HG02798 (cell line): ENCODE measurements around the gene IGFL4.
"Not testable (repeated sequence)": the region's sequence is repeated elsewhere in the genome, so short reads cannot be mapped to it uniquely, and the experiment has no call there.

ENCODE experiments used
- ATAC-seq: cut with Tn5 transposase; IDR thresholded peaks from one replicate; pipeline ENCODE4 v1.9.1; 2021; ENCODE audit warnings: mild to moderate bottlenecking; ENCODE audit not compliant: unreplicated experiment, poor library complexity

IGFL4 gene

GRCh38 chr19:46040952-46041500 lies at the start of gene IGFL4:
Gene IGFL4 (minus strand): TSS chr19:46041002. CDS start chr19:46040962, 40 bp downstream.
- ATAC-seq: no peak

GRCh38 chr19:46090444-46090843 lies 49.6 kb upstream of the IGFL4 start:
- ATAC-seq: no peak

- ATAC-seq: no peak
Observed at GRCh38 chr19:46089432-46089831, 48.6 kb upstream of the IGFL4 start.

GRCh38 chr19:46088101-46088500 lies 47.3 kb upstream of the IGFL4 start:
- ATAC-seq: no peak

- no peak for ATAC-seq
Observed at GRCh38 chr19:46085888-46086287, 45.1 kb upstream of the IGFL4 start.

GRCh38 chr19:46082728-46083050 lies 41.9 kb upstream of the IGFL4 start:
- no peak for ATAC-seq

- ATAC-seq: no peak
Observed at GRCh38 chr19:46081928-46082727, 41.3 kb upstream of the IGFL4 start.

DNA sequence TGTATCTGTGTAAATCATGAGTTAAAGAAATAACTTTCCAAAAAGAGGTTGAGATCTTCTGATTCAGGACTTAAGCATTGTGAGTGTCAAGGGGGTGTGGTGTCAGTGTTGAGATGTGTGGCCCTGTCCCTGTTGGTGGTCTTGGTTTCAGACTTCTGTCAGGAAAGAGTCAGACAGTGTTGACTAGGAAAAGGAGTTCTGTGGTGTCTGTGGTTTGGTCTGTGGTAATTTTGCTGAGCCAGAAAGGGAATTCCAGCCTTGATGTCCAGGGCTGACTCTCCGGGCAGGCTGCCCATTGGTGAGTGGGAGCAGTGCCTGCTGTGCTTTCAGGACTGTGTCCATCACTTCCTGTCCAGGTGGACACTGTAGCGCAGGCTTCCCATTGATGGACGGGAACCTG lies 39.8 kb upstream of the IGFL4 start:
- ATAC-seq: no peak

DNA sequence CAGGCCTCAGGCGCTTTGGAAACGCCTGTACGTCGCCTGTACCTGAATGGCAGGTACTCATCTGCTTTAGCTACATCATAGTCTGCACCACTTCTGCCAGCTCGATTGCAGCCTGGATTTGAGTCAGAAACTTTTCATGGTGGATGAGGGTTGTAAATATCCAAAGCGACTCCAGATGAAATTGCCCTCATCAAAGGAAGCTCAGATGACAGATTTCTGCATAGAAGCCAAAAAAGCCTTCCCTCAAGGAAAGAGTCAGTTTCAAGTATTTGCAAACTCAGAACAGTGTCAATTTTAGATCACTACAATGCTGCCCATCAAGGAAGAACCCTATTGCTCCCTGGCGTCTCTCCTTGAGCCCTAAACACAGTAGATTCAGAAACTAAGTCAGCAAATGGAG lies 38.8 kb upstream of the IGFL4 start:
- no peak for ATAC-seq

GRCh38 chr19:46078573-46079332 lies 38.0 kb upstream of the IGFL4 start:
- ATAC-seq: not testable (repeated sequence)

DNA sequence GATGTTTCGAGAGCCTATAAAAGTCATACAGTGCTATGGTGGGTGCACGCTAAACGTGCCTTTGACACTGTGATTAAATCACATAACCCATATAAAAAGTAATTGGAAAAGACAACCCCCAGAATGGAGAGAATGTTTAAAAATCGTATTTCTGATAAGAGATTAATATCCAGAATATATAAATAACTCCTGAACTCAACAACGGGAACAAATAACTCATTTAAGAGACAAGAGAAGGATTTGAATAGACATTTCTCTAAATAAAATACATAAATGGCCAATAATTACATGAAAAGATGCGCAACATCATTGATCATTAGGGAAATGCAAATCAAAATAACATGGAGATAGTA lies 37.0 kb upstream of the IGFL4 start:
- ATAC-seq: no peak

DNA sequence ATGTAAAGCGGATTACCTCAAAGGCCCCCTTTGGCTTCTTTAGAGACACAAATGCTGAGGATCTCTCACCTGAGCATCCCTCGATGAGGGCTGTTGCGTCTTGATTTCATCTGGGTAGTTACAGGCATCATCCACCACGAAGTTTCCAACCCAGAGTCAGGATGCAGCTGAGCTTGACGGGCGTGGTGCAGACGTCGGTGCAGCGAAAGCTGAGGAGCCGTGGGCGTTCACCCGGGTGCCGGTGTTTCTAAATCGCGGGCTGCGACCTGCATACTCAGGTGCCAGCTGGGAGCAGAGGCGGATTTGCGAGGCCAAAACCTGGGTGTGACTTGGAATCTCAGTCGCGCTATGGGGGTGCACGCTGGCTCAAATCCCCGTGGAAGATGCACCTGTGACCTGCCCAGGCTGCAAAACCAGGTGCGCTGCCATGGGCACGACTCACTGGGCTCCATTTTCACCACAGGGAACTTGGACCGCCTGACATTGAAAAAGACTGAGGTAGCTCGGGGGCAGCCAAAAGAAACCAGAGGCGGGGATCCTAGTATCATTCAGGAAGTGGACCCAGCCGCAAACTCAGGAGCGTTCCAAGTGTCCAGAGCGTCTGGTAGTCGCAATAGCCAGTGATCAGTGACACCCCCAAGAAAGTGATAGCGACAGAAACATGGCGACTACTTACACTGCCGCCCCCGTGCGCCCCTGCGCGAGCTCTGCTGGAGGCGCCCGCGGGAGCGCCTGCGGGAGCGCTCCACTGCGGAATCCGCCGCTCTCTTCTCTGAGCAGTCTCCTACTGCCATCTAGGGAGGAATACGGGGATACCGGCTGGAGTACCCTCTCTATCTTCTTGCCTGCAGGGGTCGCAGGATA lies 36.4 kb upstream of the IGFL4 start:
- ATAC-seq: no peak

DNA sequence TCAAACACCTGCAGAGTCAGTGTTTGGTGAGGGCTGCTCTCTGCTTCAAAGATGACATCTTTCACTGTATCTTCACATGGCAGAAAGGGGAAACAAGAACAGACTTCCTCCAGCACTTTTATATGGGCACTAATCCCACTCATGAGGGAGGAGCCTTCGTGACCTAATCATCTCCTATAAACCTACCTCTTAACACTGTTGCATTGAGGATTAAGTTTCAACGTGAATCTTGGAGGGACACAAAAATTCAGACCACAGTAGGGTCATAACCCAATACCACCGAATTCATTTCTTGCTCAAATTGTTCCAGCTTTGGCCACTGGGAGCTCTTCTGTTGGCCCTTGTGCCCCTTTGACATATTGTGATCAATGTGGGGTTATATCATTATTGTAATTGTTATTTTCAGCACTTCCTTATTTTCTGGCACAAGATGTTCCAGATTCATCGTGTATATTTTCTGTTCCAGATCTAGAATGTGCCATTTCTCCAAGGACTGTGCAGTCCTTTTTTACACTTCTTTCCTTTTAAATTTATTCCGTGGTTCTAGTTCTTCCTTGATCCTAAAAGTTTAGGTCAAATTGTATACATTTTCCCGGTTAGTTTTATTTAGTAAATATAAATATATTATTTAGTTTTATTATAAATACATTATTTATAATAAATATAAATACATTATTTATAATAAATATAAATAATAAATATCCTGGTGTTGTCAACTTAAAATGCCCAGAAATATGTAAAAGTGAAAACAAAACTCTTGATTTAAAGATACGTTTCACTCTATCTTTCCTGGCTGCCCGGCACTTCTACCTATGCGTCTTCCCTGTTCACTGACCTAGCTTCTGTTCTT lies 35.5 kb upstream of the IGFL4 start:
- no peak for ATAC-seq

GRCh38 chr19:46073268-46073922 lies 32.6 kb upstream of the IGFL4 start:
- ATAC-seq: no peak

DNA sequence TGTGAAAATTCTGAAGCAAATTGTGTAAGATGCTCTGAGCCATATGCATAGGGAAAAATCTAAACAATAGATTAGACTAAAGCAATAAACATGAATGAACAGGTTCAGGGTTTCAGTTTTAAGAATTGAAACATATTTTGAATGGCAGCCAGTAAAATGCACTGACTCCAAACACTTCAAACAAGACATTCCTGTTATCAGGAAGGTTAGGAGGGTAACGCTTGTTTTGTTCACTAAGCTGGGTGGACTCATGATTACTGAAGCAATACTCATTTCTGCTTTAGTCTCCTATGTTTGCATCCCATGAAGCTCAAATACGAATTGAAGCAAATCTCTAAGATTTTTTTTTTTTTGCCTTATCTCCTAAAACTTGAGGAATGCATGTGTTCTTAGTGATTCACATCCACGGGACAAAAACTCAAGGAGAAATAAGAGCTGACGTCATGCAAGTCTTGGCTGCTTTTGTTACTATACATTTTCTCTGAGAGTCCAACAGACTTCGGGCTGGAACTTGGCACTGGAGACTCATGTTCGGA lies 29.1 kb upstream of the IGFL4 start:
- ATAC-seq: no peak

DNA sequence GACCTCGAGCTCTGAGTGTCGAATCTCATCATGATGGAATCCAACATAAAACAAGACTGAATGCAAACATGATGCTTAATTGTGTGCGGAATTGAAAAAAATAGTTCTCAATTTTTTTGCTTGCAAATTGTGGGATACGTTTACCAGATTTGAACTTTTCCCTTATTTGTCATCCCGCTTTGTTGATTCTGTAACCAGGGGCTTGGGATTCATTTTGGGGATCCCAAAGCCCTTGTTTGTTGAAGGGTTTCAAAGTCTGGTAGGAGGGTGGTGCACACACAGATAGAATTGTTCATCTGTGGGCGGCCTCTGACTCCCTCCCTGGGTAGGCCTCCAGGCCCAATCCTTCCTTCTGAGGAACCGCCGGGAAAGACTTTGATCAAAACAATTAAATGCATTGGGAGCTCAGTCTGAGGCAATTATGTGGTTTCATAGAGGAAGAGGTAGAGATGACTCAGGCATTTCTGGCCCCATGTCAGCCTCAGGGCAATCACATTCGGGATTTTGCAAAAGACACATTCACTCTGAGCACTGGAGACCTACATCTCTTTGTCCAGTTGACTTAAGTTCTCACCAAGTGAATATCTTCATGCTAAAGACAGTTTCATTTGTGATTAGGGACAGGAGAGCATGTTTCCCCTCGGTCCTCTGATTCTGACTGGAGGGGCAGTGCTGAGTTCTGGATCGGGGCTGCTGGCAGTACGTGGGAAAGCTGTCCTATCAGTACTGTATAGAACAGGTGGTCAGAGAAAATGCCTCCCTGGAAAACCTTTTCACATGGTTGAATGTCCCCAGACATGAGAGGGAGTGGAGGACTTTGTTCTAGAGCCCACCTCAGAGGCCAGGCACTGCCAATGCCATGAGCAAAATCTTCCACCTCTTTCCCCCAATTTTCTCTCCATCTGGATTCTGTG lies 27.8 kb upstream of the IGFL4 start:
- no peak for ATAC-seq

DNA sequence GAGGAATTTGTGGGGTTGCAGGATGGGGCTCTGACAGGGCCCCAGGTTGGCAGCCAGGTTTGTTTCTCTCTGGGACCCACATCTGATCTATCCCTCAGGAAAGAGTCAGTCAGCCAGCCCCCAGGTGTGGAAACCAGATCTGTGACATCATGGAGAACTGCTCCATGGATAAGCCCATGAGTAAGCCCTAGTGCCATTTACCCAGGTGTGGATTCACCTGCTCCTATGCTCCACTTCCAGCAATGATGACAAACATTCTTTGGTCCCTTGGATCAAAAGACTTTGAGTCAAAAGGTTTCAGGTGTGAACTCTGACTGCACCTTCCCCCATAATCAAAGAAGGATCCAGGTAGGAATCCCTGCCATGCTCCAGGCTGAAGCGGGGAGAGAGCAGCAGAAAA lies 26.9 kb upstream of the IGFL4 start:
- no peak for ATAC-seq

DNA sequence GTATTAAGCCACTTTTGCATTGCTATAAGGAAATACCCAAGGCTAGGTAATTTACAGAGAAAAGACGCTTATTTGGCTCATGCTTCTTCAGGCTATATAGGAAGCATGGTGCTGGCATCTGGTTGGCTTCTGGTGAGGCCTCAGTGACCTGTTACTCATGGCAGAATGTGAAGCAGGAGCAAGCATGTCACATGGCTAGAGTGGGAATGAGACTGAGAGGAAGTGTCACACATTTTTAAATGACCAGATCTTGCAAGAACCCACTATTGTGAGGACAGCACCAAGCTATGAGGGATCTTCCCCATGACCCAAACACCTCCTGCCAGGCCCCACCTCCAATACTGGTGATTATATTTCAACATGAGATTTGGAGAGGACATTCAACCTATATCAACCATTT lies 25.7 kb upstream of the IGFL4 start:
- no peak for ATAC-seq
